Measurements from ENCODE around the gene HMGN1.

Gene HMGN1

DNA sequence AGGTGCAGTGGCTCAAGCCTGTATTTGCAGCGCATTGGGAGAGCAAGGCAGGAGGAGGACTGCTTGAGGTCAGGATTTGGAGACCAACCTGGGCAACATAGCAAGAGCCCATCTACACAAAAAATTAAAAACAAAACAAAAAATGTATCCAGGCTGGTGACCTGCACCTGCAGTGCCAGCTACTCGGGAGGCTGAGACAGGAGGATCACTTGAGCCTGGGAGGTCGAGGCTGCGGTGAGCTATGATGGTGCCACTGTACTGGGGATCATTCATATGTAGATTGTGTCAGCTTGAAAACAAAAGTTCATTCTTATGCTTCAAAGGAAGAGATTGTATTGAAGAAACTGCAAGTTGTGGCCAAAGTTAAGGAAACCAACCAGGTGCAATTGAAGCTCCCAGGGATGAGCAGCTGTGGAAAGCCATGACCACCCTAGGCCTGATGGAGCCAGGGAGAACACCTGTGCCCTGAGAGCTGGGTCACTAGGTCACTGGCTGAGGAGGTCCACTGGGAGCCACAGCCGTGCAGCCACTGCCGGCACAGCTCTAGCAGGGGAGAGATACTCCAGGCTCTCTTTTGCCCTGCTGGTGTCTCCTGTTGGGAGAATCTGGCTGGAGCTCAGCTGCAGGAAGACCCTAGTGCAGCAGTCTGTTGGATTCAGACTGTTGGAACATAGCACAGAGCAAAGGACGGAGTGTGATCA lies 22.1 kb downstream of the HMGN1 start:
- no peak for DNase-seq

DNA sequence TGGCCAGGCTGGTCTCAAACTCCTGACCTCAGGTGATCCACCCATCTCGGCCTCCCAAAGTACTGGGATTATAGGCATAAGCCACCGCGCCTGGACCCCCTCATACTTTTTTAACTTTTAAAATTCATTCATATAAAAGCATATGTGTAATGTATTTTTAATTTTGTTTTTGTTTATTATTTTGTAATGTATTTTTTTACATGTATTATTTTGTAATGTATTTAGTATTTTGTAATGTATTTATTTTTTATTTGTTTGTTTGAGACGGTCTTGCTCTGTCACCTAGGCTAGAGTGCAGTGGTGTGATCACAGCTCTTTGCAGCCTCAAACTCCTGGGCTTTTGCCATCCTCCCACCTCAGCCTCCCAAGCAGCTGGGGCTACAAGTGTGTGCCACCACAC lies 23.4 kb downstream of the HMGN1 start:
- DNase-seq = no peak

GRCh38 chr21:39321424-39321823 lies 27.5 kb downstream of the HMGN1 start:
- DNase-seq = no peak

DNA sequence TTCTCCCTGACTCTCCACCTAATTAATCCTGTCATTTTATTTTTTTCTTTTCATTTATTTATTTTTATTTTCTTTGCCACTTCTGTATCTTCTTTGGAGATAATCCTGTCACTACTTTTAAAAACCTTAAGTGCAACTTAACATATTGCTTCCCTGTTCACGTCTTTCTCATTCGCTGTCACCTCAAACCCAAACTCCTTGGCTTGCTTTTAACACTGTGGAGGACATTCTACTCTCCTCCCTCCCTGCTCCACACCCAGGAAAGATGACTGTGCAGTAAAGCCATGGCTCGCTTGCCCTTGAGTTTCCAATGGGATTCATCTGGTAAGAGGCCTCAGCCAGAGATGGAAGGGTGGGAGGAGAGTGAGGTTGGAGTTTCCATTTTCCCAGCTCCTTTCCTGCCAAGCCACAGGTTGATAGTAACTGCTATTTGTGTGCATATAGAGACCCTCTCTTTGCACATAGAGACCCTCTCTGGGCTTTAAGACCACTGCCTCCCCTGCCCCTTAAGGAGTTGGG lies 29.0 kb downstream of the HMGN1 start:
- no peak for DNase-seq

- no peak for DNase-seq
Measured at GRCh38 chr21:39319251-39319756, 29.6 kb downstream of the HMGN1 start.

DNA sequence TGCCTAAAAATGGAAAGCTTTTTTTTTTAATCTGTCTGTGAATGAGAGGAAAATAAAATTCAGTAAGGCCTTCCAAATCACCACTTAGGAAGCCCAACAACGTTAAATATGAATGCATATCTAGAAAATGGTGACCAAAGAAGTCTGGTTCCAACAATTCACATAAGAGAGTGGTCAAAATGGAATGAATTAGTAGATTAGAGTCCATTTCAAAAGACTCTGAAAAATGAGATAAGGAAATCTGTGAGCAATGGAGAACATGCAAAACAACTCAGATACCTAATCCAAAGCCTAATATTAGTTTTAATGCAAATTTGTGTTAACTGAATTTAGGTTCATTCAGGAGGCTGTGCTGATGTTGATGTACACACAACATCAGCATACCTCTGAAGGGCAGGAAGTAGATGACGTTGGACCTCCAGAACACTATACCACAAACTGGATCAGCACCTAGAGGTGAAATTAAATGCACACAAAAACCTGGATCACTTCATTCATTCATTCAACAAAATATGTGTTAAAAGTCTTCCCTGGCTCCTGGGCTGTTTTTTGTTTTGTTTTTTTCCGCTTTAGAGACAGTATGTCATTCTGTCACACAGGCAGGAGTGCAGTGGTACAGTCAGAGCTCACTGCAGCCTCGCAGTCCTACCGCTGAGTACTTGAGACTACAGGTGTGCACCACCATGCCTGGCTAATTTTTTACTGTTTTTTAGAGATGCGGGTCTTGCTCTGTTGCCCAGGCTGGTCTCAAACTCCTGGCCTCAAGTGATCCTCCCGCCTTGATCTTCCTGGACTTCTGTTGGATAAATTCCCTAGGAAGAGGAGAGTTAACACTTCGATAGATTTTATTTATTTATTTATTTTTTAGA lies 30.6 kb downstream of the HMGN1 start:
- DNase-seq = no peak

- DNase-seq = no peak
Measured at GRCh38 chr21:39317134-39318090, 31.5 kb downstream of the HMGN1 start.

GRCh38 chr21:39316729-39317128 lies 32.2 kb downstream of the HMGN1 start:
- no peak for DNase-seq

GRCh38 chr21:39315603-39316445 lies 33.1 kb downstream of the HMGN1 start:
- no peak for DNase-seq

DNA sequence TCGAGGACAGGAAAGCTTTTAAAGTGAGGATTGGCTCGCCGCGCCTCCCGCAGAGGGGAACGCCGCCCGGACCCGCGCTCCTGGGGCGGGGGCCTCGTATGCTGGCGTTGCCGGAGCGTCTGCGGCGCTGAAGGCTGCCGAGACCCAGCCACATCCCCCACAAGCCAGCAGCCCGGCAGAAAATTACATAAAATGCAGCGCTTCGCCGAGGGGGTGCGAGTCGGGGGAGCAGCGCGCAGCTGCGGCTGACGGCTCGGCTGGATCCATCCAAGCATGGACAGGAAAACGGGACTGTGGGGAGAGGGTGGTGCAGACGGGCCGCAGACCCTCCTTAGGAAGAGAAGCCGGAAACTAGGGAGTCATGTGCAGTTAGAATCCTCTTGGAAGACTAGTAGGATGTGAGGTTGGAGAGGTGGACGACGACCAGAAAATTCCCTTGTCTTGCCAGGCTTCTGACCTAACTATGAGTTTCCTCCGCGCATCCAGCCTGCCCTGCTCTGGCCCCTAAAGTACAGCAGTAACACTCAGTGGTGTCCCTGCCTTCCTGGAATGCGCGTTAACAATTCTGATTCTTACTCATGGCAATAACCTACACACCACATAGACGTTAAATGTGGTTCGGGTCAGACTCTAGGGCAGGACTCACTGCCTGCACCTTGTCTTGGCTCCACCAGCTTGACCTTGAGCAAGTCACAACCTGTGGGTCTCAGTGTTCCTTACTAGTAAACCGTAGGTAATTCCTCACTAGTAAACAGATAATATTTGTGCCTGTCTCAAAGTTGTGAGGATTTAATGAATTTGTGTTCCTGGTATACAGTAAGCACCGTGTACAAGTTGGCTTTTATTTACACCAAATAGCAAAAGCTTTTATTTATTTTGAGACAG lies 34.5 kb downstream of the HMGN1 start:
- peak in 3 of 4 experiments; percentile 40 to 49 (median 48) for DNase-seq

DNA sequence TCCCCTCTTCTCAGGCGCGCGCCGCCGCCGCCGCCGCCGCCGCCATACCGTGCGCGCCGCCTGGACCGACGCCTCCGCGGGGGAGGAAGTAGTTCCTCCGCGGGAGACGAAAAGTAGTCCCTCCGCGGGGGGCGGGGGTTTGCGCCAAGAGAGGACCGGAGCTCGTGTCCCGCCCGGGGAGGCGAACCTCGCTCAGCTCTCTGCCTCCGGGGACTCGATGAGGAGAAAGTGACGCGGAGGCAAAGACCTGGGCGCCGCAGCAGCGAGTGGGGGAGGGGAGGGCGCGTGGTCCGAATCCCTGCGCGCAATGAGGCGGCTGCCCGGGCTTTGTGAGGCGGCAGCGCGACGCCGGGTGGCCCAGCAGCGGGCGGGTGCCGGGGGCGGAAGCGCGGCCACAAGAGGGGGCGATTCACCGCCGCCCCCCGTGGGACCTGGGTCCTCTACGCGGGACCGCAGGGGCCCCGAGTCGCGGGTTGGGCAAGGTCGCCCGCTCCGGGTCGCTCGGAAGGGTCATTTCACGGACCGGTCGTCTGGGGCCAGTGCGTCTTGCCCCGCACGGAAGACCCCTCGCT lies 35.2 kb downstream of the HMGN1 start, which contains the start of gene BRWD1:
TSS of gene BRWD1 (minus strand) at position 62 of the 572 bp plus-strand sequence. CDS start 141 bp downstream, outside the sequence.
- DNase-seq = peak; percentile 63 to 73 (median 66)

DNA sequence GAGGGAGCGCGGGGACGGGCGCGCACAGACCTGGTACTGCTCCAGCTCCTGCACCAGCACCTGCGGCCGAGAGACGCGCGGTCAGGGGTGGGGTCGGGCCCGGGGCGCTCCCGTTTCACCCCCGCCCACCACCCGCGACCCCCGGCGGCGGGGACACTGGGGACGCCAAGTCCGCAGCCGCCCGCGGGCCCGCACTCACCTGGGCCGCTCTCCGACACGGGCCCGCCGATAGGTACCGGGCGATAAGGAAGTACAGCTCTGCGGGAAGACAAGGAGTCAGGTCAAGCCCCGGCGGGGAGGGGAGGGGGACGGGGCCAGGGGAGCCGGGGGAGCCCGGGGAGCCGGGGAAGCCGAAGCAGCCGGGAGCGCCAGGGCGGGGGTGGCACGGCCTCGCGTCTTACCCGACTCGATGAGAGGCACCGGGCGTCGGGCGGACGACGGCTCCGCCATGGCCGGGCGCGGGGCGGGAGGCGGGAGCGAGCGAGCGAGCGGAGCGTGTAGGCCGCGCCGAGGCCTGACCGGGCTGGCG lies 35.8 kb downstream of the HMGN1 start:
- peak; percentile 20 to 62 (median 56) for DNase-seq

DNA sequence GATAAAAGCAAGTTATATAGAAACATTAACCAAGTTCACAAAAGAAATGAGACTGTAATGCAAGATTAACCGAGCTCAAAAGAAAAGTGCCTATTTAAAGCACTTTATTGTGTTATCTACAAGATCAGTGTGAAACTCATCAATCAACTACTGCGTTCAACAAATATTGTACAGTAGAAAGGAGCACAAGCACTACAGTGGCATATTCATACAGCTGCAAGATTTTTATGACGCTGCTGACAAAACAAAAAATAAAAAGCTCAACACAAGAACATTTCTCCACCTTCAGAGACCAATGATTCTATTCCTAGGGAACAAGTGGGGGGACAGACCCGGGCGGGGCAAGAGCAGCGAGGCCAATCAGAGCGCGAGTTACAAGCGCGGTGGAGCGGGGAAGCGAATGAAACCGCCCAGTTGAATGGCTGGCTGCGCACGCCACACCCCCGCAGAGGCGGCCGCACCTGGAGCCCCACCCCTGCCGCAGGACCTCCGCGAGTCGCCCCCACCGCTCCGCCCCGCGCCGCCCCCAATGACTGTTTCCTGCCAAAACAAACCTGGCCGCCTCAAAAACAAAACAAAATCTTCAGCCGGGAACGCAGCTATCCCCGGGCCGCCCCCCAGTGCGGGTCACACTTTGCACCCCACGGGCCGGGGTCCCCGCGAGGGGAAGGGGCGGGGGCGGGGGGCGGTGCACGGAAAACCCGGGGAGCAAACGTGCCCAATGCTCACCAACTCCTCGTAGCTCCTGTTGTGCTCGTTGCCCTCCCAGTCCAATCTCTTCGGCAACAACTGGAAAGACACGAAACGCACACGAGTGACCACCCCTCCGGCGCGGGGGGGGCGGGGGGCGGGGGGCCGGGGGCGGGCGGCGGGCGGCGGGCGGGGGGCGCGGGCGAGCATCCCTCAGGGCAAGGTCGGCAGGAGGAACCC lies 36.5 kb downstream of the HMGN1 start:
- DNase-seq = peak; percentile 88 to 96 (median 94)

GRCh38 chr21:39311164-39311563 lies 37.7 kb downstream of the HMGN1 start:
- no peak for DNase-seq

DNA sequence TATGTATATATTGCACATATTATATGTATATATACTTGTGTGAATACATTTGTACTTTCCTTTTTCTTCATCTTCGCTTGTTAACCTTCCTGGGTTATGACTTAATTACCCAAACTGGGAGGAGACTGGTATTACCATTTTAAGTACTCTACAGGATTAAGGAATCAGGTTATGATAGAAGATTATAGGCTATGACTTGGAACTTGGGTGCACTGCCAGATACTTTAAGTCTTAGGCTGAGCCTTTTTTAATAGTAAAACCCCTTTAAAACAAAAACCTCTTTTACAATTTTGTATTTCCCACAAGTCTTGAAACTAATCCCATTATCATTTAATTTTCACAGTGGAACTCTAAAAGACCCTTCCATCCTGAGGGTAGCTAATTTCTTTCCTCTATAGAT lies 41.4 kb downstream of the HMGN1 start:
- DNase-seq = no peak

DNA sequence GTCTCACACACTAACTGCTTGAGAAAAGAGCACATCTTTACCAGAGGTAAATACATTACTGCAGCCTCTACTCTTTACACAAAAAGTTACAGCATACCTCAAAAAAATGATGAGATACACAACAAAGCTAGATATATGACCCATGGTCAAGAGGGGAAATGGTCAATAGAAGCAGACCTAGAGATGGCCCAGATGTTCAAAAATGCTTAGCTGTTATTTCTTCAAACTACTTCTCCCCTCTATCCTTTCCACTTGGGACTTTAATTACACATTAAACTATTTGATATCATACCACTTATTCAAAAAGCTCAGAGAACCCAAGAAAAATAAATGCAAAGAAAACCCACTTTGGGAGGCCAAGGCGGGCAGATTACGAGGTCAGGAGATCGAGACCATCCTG lies 48.3 kb downstream of the HMGN1 start:
- no peak for DNase-seq

- DNase-seq = no peak
Measured at GRCh38 chr21:39296891-39297290, 52.0 kb downstream of the HMGN1 start.
